ENCODE results near the gene CFAP97D2.

- TF ChIP-seq, protein P1, sequence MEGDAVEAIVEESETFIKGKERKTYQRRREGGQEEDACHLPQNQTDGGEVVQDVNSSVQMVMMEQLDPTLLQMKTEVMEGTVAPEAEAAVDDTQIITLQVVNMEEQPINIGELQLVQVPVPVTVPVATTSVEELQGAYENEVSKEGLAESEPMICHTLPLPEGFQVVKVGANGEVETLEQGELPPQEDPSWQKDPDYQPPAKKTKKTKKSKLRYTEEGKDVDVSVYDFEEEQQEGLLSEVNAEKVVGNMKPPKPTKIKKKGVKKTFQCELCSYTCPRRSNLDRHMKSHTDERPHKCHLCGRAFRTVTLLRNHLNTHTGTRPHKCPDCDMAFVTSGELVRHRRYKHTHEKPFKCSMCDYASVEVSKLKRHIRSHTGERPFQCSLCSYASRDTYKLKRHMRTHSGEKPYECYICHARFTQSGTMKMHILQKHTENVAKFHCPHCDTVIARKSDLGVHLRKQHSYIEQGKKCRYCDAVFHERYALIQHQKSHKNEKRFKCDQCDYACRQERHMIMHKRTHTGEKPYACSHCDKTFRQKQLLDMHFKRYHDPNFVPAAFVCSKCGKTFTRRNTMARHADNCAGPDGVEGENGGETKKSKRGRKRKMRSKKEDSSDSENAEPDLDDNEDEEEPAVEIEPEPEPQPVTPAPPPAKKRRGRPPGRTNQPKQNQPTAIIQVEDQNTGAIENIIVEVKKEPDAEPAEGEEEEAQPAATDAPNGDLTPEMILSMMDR (IDR thresholded peaks at IDR 0.05 in 8 of 11, conservative IDR thresholded peaks at IDR 0.05 in 3 of 11), result no peak
- no peak for TF ChIP-seq POLR2A (IDR thresholded peaks at IDR 0.05)
- TF ChIP-seq POLR2AphosphoS5 (IDR thresholded peaks at IDR 0.05), result no peak
Observed at GRCh38 chr13:114145256-114145655, 33.8 kb upstream of the CFAP97D2 start.
